ENCODE measurements around the gene UBAP2L.

UBAP2L gene, protein sequence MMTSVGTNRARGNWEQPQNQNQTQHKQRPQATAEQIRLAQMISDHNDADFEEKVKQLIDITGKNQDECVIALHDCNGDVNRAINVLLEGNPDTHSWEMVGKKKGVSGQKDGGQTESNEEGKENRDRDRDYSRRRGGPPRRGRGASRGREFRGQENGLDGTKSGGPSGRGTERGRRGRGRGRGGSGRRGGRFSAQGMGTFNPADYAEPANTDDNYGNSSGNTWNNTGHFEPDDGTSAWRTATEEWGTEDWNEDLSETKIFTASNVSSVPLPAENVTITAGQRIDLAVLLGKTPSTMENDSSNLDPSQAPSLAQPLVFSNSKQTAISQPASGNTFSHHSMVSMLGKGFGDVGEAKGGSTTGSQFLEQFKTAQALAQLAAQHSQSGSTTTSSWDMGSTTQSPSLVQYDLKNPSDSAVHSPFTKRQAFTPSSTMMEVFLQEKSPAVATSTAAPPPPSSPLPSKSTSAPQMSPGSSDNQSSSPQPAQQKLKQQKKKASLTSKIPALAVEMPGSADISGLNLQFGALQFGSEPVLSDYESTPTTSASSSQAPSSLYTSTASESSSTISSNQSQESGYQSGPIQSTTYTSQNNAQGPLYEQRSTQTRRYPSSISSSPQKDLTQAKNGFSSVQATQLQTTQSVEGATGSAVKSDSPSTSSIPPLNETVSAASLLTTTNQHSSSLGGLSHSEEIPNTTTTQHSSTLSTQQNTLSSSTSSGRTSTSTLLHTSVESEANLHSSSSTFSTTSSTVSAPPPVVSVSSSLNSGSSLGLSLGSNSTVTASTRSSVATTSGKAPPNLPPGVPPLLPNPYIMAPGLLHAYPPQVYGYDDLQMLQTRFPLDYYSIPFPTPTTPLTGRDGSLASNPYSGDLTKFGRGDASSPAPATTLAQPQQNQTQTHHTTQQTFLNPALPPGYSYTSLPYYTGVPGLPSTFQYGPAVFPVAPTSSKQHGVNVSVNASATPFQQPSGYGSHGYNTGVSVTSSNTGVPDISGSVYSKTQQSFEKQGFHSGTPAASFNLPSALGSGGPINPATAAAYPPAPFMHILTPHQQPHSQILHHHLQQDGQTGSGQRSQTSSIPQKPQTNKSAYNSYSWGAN

DNA sequence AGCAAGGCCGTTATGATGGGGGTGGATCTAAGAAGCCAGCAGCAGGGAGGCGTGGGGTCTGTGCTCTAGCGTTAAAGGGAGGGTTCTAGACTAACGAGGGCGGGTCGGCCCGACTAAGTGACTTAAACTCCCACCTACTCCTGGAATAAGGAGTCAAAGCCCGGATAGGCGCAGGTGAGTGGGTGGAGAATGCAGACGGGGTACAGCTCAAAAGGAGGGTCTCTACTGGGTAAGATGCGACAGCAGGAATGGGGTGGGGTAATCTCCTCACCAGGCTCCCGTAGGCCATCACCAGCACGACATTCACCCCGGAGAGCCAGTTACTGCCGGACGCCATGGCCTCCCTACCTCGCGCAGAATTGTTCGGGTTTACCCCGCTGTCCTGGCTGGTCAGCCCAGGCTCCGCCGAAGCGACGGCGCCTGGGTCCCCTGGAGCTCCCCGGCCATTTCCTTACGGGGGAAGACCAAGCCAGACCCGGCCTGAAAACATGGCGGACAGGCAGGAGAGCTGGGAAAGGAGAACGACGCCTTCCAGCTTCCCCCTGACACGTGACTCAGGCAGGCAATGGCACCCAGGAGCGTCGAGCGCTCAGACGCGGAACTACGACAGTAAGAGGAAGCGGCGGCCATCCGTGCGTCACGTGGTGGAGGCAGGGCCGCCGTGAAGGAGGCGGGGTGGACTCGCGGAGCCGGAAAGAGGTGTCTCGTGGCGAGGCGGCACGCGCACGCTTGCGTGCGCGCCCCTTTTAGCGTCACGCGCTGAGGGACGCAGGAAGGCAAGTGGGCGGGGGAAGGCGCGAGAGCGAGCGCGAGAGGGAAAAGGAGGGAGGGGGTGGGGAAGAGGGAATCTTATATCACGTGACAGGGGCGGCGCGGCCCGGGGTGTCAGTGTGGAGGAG, at the start of gene UBAP2L:
Gene UBAP2L, plus strand, starts transcription at position 885 of the 899 bp plus-strand sequence. CDS start 4,169 bp downstream, outside the sequence.
- DNase-seq, result peak; percentile 98 to 99

DNA sequence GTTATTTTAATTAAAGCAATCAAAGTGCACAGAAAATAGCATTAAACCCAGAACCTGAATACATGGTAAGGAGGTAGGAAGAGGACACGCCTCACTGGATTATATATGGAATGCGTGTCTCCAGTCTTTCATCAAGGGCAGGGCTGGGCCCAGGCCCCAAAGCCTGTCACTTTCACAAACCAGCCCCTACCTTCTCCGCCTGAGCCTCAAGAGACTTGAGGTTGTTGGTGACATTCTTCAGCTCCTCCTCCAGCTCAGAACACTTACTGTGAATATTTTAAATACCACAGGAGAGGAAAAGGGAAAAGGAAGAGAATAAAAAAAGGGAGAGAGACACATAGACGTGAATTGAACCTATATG, 49.6 kb upstream of the UBAP2L start:
- DNase-seq, result no peak

DNA sequence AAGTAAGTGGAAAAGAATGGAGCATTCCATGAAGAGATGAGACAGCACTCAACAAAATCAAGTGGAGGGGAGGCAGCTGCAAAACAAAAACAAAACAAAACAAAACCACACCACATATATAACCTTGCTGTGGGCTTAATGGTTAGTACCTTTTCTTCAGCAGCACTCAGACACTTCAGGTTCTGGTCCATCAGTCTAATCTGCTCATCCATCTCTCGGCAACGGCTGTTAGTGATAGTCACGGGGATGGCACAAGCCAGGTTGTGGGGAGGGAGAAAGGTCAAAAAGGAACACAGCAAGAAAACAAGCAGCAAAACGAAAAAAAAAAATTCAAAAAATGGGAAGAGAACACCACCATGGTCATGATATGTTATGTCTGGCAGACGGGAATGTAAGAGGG, 48.9 kb upstream of the UBAP2L start:
- DNase-seq, result no peak

DNA sequence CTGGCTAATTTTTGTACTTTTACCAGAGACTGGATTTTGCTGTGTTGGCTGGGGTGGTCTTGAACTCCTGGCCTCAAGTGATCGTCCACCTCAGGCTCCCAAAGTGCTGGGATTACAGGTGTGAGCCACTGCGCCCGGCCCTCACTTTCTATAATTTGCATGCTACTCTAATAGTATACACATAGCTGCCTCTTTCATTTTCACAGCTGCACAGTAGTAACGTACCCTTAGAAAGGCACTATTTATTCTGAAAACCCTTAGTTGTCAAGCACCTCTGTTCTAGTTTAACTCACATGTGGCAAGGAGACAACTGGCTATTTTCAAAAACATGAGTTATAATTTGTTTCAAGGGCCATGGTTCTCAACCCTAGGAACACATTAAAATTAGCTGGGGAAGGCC, 46.1 kb upstream of the UBAP2L start:
- DNase-seq, result no peak

DNA sequence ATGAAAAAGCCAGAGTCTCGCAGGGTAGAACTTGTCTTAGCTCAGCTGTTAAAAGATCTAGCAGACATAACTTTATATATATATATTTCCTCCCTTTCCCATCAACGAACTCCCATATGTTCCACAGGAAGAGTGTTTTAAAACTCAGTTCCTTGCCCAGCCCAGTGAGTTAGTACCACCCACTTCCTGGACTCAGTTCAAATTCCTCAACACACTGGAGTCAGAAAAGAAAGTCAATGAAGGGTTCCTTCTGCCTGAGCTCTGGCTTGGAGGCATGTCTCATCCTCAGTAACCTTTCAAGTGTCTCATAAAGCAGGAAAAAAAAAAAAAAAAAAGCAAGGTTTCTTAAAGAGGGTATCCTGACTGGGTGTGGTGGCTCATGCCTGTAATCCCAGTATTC, 44.4 kb upstream of the UBAP2L start:
- DNase-seq, result peak in 1 of 2 donors; percentile 24

DNA sequence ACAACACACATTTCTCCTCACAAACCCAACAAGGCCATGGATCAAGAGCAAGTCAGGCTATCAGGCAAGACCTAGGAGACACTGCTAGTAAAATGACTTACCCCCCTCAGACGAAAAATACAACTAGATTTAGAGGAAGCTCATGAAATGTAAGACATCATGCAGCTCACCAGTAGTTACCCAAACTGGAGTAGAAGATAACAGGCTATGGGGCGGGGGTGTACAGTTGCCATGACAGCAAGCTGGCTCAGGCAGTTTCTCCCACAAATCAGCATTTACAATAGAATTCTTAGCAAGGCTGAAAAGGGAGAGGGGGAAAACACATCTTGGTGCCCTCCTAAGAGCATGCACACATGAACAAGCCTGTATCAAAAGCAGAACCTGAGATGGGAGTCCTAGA, 42.7 kb upstream of the UBAP2L start:
- DNase-seq, result no peak

DNA sequence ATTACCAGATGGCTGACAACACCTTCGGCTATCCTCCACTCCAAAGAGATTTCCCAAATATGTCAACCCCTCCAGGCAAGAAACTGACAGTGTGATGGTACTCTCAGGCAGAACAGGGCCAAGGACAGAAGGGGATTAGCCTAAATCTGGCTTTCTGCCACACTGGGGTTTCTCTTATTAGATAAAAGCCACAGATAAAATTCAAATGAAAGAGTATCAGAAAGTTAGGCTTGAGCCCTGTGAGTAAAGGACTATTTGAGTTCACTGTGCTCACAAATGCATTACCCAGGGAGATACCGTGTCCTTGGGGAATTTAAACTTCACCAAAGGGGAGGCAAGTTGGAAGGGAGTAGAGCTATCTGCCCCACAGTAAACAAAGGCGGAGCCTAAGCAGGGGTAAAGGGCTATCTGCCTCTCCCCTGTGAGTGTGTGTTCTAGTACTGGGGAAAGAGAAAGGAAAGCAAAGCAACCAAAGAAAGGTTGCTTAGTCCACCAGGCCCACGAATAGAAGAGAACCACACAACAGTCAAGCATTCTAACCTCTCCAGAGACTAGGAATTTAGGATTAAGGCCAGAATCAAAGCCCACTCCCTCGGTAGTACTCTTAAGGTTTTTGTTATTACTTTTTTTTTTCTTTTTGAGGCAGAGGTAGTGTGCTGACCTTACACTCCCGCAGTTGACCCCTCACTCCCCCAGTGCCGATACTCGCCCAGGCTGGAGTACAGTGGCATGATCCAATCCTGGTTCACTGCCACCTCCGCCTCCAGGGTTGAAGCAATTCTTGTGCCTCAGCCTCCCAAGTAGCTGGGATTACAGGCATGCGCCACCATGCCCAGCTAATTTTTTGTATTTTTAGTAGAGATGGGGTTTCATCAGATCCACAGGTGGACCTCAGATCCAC, 41.6 kb upstream of the UBAP2L start:
- DNase-seq, result no peak

DNA sequence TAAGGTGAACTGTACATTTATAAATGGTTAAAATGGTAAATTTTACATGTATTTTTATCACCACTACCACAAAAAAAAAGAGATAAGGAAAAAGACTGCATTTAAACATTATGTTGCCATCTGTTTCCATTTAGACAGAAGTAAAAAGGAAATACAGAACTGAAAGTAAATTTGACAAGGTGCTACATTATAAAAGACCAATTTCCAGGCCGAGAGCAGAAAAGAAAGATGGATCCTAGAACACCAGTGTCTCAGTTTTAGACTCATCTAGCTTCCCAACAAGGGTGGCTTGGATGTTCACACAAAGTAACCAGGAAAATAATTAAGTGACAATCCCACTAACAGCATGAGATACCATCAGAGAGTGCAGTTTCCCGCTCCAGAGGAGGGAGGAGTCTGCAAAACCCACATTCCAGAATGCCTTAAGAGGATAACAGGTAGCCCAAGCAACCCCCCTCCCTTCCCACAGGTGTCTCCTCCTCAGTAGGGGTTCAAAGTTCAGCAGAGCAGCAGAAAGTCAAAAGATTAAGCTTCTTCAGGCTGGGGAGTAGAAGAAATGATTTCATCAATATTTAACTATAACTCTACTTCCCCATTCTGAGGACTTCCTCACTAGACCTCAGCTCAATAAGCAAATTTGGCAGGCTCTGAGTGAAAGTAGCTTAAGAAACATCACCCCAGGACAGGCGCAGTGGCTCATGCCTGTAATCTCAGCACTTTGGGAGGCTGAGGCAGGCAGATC, 40.6 kb upstream of the UBAP2L start:
- DNase-seq, result no peak

DNA sequence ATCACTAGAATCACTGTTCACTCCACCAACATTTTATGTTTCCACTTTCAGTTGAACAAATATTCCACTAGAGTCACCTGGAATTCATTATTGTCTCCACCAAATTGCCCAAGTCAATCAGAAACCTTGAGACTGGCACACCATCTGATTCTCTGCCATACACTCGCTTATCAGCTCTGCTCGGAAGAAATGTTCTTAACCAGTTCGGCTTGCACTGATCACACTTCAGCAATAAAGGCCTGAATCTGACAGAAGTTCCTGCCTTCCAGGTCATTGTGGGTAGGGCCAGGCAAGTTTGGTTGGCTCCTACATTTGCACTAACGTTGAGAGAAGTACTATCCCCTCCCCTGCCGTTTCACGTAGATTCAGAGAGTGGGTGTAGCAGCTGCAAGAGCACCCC, 38.8 kb upstream of the UBAP2L start:
- no peak for DNase-seq

DNA sequence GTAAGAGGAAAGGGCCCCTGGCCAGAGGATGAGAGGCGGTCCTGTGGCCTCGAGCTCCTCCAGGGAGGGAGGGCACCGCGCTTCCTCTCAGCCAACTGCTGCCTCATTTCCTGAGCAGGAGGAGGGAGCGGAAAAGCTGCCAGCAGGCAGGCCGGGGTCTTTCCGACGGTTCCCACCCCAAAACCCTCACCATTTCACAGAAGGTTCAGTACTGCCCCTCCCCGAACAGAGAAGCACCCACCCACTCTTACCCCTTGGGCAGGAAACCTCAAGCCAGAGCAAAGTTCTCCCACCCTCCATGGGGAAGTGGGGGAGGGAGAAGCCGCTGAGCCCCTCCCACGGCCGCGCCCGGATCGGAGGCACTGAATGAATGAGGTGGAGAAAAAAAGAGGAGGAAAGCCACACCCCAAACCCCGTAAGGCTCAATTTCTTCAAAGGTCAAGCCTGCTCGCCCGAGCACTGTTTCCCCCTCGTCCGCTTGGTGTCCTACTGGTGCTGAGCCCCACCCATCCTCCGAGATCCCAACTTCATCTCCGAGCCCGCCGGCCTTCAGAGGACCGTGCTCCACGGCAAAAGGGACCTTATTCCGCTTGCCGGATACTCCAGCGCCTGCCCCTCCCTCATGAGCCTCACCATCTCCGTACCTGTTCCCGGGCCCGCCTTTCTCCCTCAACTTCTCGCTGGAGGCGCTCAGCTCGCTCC, 38.3 kb upstream of the UBAP2L start:
- peak; percentile 26 to 56 for DNase-seq

DNA sequence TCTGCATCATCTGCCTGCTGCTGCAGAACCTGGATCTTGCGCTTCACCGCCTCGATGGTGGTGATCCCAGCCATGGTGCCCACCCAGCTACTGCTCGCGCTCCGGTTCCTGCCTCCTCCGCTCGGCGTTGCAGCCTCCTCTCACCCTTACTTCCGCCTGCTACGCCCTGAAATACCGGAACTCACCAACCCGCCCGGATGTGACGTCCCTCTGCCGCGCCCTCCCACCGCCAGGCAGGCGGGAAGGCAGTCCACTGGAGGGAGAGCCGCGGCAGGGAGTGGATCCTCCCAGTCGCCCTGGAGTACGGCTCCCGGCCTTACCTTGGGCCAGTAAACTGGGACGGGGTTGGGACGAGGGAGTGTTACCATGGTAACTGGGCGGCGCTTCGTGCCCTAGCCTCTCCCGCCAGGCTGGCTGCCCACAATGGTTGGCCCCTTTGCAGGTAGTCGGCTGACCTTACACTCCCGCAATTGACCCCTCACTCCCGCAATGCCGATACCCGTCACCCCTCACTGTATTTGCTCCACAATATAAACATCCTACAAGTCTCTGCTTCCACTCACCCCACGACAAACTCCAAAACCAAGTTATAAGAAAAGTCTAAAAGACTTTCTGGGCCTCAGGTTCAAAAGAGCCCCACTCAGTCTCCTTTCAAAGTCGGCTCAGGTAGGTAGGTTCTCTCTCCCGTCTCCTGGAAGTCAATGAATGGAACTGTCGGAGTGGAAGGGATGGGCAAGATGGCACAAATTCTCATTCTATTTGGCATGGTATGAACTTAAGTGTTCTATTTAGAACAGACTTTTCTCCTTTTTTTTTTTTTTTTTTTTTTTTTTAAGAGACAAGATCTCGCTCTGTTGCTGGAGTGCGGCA, 37.5 kb upstream of the UBAP2L start:
- DNase-seq, result peak; percentile 93 to 94

DNA sequence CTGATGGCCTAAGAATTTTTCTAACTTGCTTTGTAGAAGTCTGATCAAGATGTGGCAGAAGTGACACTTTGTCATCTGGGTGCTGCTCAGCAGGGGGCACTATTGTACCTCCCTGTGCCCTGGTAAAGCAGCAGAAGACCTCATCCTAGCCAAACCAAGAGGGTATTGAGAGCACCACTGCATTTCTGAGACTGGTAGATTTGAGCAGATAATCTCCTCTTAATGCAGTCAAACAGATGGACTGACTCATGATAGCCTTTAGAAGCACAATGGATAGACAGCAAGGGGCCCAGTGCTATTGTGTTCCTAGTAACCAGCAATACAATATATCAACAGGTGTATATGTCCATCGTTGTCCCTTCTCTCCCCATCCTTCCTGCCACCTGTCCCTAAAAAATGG, 34.6 kb upstream of the UBAP2L start:
- DNase-seq, result no peak

DNA sequence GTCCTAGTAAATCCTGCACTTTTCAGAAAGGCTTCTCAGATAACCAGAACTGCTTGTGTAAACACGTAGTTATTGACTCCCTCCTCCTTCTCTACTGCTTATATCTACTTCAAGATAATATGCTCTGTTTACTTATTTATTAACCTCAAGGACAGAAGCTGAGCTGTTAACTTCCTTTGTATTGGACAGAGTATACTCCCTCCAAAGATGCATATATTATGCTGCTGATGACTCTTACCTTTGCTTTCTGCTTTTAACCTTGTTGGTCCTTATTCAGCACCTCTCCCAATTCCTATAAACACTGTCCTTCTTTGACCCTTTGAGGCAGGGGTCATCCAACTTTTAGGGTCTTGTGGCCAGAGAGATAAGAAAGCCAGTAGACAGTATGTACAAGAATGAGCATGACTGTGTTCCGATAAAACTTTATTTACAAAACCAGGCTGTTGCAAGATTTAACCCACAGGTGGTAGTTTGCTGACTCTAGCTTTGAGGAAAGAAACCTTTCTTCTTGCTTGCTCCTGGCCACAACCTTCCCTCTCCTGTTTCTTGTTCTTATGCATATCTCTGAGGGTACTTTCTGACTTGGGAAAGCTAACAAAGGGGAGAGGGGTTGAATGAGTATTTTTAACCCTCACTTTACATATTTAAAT, 33.8 kb upstream of the UBAP2L start:
- DNase-seq, result no peak

DNA sequence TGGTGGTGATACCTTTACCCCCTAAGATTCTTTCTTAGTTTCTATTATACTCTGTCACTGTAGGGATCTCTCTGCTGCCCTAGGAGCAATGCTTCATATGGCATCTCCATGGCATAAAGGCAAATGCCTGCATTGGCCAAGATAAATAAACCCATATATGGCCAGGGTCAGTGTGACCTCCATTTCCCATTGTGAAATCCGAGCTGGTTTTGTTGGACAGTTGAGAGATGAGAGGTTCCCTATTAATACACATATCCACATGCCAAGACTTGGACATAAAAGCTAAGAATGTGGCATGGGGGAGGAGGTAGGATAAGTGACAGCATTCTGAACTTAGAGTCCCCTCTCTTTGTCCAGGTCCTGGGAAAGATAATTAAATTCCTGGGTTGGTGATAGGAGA, 30.2 kb upstream of the UBAP2L start:
- no peak for DNase-seq

DNA sequence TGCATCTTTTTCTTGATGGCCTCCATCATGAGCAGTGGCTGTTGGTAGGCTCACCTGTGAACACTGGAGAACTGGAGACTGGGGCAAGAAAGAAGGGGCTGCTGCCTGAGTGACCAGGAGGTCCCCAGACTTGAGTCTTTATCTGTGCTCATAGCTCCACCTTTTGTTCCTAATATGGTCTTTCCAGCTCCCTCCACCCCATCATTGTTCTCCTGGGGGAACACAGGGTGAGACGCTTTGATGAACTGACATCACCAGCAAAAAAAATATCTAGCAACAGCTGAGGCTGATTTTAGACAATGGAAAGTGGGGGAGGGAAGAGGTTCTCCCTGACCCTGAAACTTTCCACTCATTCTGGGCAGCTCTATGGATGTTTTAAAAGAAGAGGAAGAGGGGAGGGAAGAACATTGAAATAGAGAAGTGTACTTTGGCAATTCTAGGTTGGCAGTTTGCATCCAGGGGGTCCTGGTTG, 28.7 kb upstream of the UBAP2L start, which contains the start of gene TPM3:
Gene TPM3, minus strand, starts transcription at position 111 of the 472 bp plus-strand sequence. Its CDS starts 82 bp downstream, at position 29.
- no peak for DNase-seq

DNA sequence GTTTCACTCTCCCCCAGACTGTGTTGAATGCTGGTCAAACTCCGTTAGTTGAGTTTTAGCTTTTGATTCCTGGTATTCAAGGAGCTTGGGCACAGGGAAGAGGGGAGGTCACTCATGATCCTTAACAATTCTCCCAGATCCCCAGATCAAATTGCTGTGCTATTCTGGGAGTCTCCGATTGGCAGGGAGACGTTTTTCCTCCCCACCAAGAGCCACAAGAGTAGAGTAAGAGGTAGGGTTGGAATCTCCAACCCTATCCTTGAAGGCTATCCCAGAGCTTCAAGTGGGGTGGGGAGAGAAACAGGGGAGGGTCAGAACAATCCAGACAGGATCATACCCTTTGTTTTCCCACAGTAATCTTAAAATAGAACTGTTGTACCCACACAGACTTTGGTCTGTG, 28.3 kb upstream of the UBAP2L start:
- DNase-seq, result no peak

DNA sequence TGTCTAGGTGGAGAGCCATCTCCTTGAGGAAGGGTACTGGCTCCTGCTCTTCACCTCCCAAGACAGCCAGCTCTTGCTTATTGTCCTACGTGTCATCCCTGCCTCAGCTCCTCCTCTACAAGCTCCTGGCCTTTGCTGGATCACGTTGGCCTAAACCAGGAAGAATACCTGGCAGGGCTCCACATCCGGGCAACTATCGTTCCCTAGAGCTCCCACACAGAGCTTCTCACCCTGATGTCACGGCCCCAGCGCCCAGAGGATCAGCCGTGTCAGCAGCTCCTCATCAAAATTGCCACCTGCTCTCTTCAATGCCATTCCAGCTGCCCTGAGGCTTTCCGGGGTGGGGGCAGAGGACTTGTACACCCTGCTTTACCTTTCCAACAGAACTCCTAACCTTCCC, 26.9 kb upstream of the UBAP2L start:
- DNase-seq, result no peak
